SK-N-SH treated with all-trans-retinoic acid at 6 μM for 48 hours (cell line): ENCODE measurements around the gene FLII.

Source experiments
- ATAC-seq: fragments of 200-7000 bp; cut with Tn5 transposase; 3 replicates; pipeline ENCODE4 v1.9.1; 2020; ENCODE audit warnings: mild to moderate bottlenecking, moderate library complexity
- ARNTL ChIP-seq: fragments of 450-650 bp; formaldehyde crosslinking; IDR thresholded peaks from 2 replicates; pipeline ENCODE4 v1.5.0; 2020; ENCODE audit warnings: low read depth, mild to moderate bottlenecking, moderate library complexity, borderline replicate concordance
- BACH2 ChIP-seq: fragments of 250-450 bp; sonication (Bioruptor Pico); IDR thresholded peaks from 2 replicates; pipeline ENCODE4 v1.9.0; 2021; ENCODE audit warnings: mild to moderate bottlenecking, borderline replicate concordance
- CSDC2 ChIP-seq: fragments of 250-450 bp; sonication (Bioruptor Pico); IDR thresholded peaks from 2 replicates; pipeline ENCODE4 v1.5.0; 2020; ENCODE audit warnings: mild to moderate bottlenecking, moderate library complexity
- CSRNP3 ChIP-seq: fragments of 250-450 bp; sonication (Bioruptor Pico); IDR thresholded peaks from 2 replicates; pipeline ENCODE4 v1.5.1; 2021; ENCODE audit warnings: mild to moderate bottlenecking, moderate library complexity
- ESRRG ChIP-seq: fragments of 250-450 bp; sonication (Bioruptor Pico); IDR thresholded peaks from 2 replicates; pipeline ENCODE4 v1.6.1; 2021; ENCODE audit warnings: mild to moderate bottlenecking
- ISL1 ChIP-seq: fragments of 250-450 bp; sonication (Bioruptor Pico); IDR thresholded peaks from 2 replicates; pipeline ENCODE4 v2.1.2; 2022; ENCODE audit warnings: mild to moderate bottlenecking, moderate library complexity
- OSR1 ChIP-seq: fragments of 250-450 bp; sonication (Bioruptor Pico); IDR thresholded peaks from 2 replicates; pipeline ENCODE4 v1.8.0; 2022; ENCODE audit warnings: moderate library complexity, mild to moderate bottlenecking, inconsistent platforms
- PATZ1 ChIP-seq: fragments of 250-450 bp; sonication (Bioruptor Pico); IDR thresholded peaks from 2 replicates; pipeline ENCODE4 v1.8.0; 2020; ENCODE audit warnings: mild to moderate bottlenecking, moderate library complexity, borderline replicate concordance
- POU6F1 ChIP-seq: fragments of 250-450 bp; sonication (Bioruptor Pico); IDR thresholded peaks from 2 replicates; pipeline ENCODE4 v1.8.0; 2021; ENCODE audit warnings: low read depth, mild to moderate bottlenecking, moderate library complexity, borderline replicate concordance
- PPARA ChIP-seq: fragments of 250-450 bp; sonication (Bioruptor Pico); IDR thresholded peaks from 2 replicates; pipeline ENCODE4 v1.5.0; 2020; ENCODE audit warnings: mild to moderate bottlenecking, borderline replicate concordance
- SNAI2 ChIP-seq: fragments of 250-450 bp; sonication (Bioruptor Pico); IDR thresholded peaks from 2 replicates; pipeline ENCODE4 v1.5.0; 2020; ENCODE audit warnings: mild to moderate bottlenecking, moderate library complexity
- TOX ChIP-seq: fragments of 250-450 bp; sonication (Bioruptor Pico); IDR thresholded peaks from 2 replicates; pipeline ENCODE4 v1.8.0; 2021; ENCODE audit warnings: mild to moderate bottlenecking, moderate library complexity, borderline replicate concordance
- ZC3H10 ChIP-seq: fragments of 250-450 bp; sonication (Bioruptor Pico); IDR thresholded peaks from 2 replicates; pipeline ENCODE4 v1.5.1; 2021; ENCODE audit warnings: mild to moderate bottlenecking, moderate library complexity
- ZFP3 ChIP-seq: fragments of 250-450 bp; sonication (Bioruptor Pico); IDR thresholded peaks from 2 replicates; pipeline ENCODE4 v1.5.0; 2020; ENCODE audit warnings: mild to moderate bottlenecking, moderate library complexity
- ZFP30 ChIP-seq: fragments of 450-650 bp; formaldehyde crosslinking; IDR thresholded peaks from 2 replicates; pipeline ENCODE4 v1.5.0; 2022; ENCODE audit warnings: mild to moderate bottlenecking, moderate library complexity
- ZNF565 ChIP-seq: fragments of 450-650 bp; formaldehyde crosslinking; conservative IDR thresholded peaks from 2 replicates; pipeline ENCODE4 v1.5.0; 2020; ENCODE audit warnings: low read depth, mild to moderate bottlenecking, moderate library complexity
- ZNF70 ChIP-seq: fragments of 450-650 bp; formaldehyde crosslinking; IDR thresholded peaks from 2 replicates; pipeline ENCODE4 v1.5.0; 2020; ENCODE audit warnings: mild to moderate bottlenecking, moderate library complexity
- ZNF8 ChIP-seq: fragments of 450-650 bp; formaldehyde crosslinking; IDR thresholded peaks from 2 replicates; pipeline ENCODE4 v1.5.0; 2020; ENCODE audit warnings: mild to moderate bottlenecking, moderate library complexity
- TF ChIP-seq, protein P1 (sequence below): fragments of 250-450 bp; sonication (Bioruptor Pico); IDR thresholded peaks from 2 replicates; pipeline ENCODE4 v1.5.1; 2020; ENCODE audit warnings: low read depth, mild to moderate bottlenecking, moderate library complexity
- TF ChIP-seq, protein P2 (sequence below): fragments of 250-450 bp; sonication (Bioruptor Pico); IDR thresholded peaks from 2 replicates; pipeline ENCODE4 v1.5.0; 2020; ENCODE audit warnings: mild to moderate bottlenecking, moderate library complexity

The FLII gene

GRCh38 chr17:18231164-18231563 lies 27.4 kb downstream of the FLII start:
- no peak for TF ChIP-seq PATZ1 (CRISPR knock-in tag)
- no peak for ATAC-seq

- ATAC-seq, result no peak
- no peak for TF ChIP-seq ISL1 (CRISPR knock-in tag)
- TF ChIP-seq OSR1, result no peak
- no peak for TF ChIP-seq ESRRG (CRISPR knock-in tag)
- TF ChIP-seq, protein P1, sequence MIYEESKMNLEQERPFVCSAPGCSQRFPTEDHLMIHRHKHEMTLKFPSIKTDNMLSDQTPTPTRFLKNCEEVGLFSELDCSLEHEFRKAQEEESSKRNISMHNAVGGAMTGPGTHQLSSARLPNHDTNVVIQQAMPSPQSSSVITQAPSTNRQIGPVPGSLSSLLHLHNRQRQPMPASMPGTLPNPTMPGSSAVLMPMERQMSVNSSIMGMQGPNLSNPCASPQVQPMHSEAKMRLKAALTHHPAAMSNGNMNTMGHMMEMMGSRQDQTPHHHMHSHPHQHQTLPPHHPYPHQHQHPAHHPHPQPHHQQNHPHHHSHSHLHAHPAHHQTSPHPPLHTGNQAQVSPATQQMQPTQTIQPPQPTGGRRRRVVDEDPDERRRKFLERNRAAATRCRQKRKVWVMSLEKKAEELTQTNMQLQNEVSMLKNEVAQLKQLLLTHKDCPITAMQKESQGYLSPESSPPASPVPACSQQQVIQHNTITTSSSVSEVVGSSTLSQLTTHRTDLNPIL (CRISPR knock-in tag), result no peak
- no peak for TF ChIP-seq TOX (CRISPR knock-in tag)
- no peak for TF ChIP-seq ZNF565 (CRISPR knock-in tag)
- no peak for TF ChIP-seq ARNTL (CRISPR knock-in tag)
Observed at GRCh38 chr17:18230288-18231141, 28.0 kb downstream of the FLII start.

DNA sequence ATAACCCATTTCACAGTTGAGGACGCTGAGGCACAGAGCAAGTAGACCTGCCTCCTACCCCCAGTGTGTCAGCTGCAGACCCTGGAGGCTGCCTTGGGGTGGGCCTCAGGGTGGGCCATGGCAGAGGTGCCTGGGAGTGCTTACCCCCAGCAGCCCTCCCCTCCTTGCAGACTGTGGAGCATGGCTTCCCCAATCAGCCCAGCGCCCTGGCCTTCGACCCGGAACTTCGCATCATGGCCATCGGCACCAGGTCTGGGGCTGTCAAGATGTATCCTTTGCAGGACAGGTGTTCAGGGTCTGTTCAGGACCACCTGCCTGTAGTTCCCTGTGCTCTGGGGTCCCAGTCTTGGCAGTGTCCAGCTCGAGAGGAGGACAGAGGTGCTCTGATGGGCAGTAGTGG lies 28.8 kb downstream of the FLII start:
- TF ChIP-seq TOX (CRISPR knock-in tag) (no peak), ZNF8 (CRISPR knock-in tag) (no peak), ZFP3 (CRISPR knock-in tag) (no peak), ARNTL (CRISPR knock-in tag) (no peak), POU6F1 (no peak), ESRRG (CRISPR knock-in tag) (no peak), ZFP30 (CRISPR knock-in tag) (no peak), ZNF70 (CRISPR knock-in tag) (no peak), PPARA (CRISPR knock-in tag) (no peak), OSR1 (no peak), ZC3H10 (CRISPR knock-in tag) (no peak), SNAI2 (CRISPR knock-in tag) (no peak), CSDC2 (CRISPR knock-in tag) (no peak), BACH2 (no peak), CSRNP3 (CRISPR knock-in tag) (no peak), PATZ1 (CRISPR knock-in tag) (no peak)
- TF ChIP-seq, protein P2, sequence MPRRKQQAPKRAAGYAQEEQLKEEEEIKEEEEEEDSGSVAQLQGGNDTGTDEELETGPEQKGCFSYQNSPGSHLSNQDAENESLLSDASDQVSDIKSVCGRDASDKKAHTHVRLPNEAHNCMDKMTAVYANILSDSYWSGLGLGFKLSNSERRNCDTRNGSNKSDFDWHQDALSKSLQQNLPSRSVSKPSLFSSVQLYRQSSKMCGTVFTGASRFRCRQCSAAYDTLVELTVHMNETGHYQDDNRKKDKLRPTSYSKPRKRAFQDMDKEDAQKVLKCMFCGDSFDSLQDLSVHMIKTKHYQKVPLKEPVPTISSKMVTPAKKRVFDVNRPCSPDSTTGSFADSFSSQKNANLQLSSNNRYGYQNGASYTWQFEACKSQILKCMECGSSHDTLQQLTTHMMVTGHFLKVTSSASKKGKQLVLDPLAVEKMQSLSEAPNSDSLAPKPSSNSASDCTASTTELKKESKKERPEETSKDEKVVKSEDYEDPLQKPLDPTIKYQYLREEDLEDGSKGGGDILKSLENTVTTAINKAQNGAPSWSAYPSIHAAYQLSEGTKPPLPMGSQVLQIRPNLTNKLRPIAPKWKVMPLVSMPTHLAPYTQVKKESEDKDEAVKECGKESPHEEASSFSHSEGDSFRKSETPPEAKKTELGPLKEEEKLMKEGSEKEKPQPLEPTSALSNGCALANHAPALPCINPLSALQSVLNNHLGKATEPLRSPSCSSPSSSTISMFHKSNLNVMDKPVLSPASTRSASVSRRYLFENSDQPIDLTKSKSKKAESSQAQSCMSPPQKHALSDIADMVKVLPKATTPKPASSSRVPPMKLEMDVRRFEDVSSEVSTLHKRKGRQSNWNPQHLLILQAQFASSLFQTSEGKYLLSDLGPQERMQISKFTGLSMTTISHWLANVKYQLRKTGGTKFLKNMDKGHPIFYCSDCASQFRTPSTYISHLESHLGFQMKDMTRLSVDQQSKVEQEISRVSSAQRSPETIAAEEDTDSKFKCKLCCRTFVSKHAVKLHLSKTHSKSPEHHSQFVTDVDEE (CRISPR knock-in tag), result no peak
- TF ChIP-seq, protein P1 (CRISPR knock-in tag), result no peak
- no peak for ATAC-seq
